HL-60 (cell line): ENCODE measurements around the gene EDRF1.

Experiments
- DNase-seq, 2 experiments: peaks; one replicate each; pipeline ENCODE4 v3.0.0-alpha.2; 2010 to 2020; ENCODE audit warnings: low read depth in 1 of 2, low spot score in 1 of 2
- H3K27ac ChIP-seq: fragments of 250-450 bp; sonication (Bioruptor Pico); replicated peaks from 2 replicates; pipeline ENCODE4 v1.5.1; 2020; ENCODE audit warnings: mild to moderate bottlenecking, moderate library complexity
- H3K27me3 ChIP-seq: fragments of 250-450 bp; sonication (Bioruptor Pico); 2 replicates; pipeline ENCODE4 v1.5.1; 2021; ENCODE audit warnings: mild to moderate bottlenecking, moderate library complexity; ENCODE audit not compliant: insufficient read depth, poor library complexity, severe bottlenecking
- H3K4me3 ChIP-seq: replicated peaks from 2 replicates; pipeline ENCODE4 v1.5.1; 2011; ENCODE audit warnings: mild to moderate bottlenecking, control low read depth, low read length; ENCODE audit not compliant: insufficient read depth
- GABPA ChIP-seq: IDR thresholded peaks from 2 replicates; pipeline ENCODE4 v1.6.1; 2012; ENCODE audit warnings: low read depth
- POLR2AphosphoS5 ChIP-seq: IDR thresholded peaks from 2 replicates; pipeline ENCODE4 v1.6.1; 2012; ENCODE audit warnings: low read depth
- SPI1 ChIP-seq: IDR thresholded peaks from 2 replicates; pipeline ENCODE4 v1.6.1; 2012; ENCODE audit warnings: low read depth, mild to moderate bottlenecking, borderline replicate concordance
- TF ChIP-seq, protein P1 (sequence below): IDR thresholded peaks from 2 replicates; pipeline ENCODE4 v1.6.1; 2012; ENCODE audit warnings: low read depth; ENCODE audit not compliant: insufficient replicate concordance
- TF ChIP-seq, protein P2 (sequence below): IDR thresholded peaks from one replicate; pipeline ENCODE4 v1.5.1; 2011; ENCODE audit warnings: low read length, control low read depth, inconsistent platforms; ENCODE audit not compliant: insufficient read depth

Gene EDRF1

DNA sequence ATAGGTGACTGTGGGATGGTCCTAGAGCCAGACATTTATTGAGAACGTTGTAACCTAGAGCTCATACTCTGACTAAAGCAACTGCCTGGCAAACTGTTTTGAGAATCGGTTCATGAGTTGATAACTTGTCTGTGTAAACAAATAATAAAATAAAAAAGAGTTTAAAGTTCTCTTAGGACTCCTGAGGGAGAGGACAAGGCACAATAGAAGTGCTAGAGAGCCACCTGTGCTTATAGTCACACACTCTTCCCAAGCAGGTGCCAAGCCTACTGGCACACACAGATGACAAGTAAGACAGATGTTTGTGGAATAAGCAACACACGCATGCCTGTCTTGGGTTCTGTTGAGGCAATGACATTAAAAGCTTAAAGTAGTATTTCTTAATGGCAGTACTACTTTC lies 7.9 kb downstream of the EDRF1 start:
- TF ChIP-seq, protein P1, sequence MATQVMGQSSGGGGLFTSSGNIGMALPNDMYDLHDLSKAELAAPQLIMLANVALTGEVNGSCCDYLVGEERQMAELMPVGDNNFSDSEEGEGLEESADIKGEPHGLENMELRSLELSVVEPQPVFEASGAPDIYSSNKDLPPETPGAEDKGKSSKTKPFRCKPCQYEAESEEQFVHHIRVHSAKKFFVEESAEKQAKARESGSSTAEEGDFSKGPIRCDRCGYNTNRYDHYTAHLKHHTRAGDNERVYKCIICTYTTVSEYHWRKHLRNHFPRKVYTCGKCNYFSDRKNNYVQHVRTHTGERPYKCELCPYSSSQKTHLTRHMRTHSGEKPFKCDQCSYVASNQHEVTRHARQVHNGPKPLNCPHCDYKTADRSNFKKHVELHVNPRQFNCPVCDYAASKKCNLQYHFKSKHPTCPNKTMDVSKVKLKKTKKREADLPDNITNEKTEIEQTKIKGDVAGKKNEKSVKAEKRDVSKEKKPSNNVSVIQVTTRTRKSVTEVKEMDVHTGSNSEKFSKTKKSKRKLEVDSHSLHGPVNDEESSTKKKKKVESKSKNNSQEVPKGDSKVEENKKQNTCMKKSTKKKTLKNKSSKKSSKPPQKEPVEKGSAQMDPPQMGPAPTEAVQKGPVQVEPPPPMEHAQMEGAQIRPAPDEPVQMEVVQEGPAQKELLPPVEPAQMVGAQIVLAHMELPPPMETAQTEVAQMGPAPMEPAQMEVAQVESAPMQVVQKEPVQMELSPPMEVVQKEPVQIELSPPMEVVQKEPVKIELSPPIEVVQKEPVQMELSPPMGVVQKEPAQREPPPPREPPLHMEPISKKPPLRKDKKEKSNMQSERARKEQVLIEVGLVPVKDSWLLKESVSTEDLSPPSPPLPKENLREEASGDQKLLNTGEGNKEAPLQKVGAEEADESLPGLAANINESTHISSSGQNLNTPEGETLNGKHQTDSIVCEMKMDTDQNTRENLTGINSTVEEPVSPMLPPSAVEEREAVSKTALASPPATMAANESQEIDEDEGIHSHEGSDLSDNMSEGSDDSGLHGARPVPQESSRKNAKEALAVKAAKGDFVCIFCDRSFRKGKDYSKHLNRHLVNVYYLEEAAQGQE = no peak
- TF ChIP-seq SPI1 (no peak), POLR2AphosphoS5 (no peak), GABPA (no peak)
- TF ChIP-seq, protein P2, sequence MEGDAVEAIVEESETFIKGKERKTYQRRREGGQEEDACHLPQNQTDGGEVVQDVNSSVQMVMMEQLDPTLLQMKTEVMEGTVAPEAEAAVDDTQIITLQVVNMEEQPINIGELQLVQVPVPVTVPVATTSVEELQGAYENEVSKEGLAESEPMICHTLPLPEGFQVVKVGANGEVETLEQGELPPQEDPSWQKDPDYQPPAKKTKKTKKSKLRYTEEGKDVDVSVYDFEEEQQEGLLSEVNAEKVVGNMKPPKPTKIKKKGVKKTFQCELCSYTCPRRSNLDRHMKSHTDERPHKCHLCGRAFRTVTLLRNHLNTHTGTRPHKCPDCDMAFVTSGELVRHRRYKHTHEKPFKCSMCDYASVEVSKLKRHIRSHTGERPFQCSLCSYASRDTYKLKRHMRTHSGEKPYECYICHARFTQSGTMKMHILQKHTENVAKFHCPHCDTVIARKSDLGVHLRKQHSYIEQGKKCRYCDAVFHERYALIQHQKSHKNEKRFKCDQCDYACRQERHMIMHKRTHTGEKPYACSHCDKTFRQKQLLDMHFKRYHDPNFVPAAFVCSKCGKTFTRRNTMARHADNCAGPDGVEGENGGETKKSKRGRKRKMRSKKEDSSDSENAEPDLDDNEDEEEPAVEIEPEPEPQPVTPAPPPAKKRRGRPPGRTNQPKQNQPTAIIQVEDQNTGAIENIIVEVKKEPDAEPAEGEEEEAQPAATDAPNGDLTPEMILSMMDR = no peak

DNA sequence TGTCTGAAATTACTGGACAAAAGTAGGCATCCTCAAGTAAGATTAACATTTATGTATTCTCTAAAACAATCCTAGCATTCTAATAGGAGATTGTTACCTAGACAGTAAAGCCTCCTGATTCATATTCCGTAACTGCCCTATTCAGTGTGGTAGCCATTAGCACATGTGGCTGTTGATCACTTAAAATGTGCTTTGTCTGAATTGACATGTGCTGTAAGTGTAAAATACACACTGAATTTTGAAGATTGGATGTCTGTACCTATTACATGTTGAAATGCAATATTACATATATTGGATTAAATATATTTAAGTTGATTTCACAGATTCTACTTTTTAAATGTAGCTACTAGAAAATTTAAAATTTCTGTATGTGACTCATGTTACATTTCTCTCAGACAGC lies 14.6 kb downstream of the EDRF1 start:
- Histone ChIP-seq H3K27ac (no peak overlapping the region), H3K4me3 (no peak overlapping the region), H3K27me3 (no peaks in the 10 kb centered on the region)
- TF ChIP-seq GABPA = no peak
- TF ChIP-seq, protein P1 = no peak
- no peak for TF ChIP-seq POLR2AphosphoS5
- TF ChIP-seq SPI1 = no peak
- TF ChIP-seq, protein P2 = no peak
- no peak for DNase-seq

More for the DNA sequence above, 7.9 kb downstream of the EDRF1 start:
- Histone ChIP-seq H3K4me3 (no peak overlapping the region), H3K27ac (no peak overlapping the region), H3K27me3 (no peaks in the 10 kb centered on the region)
- no peak for DNase-seq

DNA sequence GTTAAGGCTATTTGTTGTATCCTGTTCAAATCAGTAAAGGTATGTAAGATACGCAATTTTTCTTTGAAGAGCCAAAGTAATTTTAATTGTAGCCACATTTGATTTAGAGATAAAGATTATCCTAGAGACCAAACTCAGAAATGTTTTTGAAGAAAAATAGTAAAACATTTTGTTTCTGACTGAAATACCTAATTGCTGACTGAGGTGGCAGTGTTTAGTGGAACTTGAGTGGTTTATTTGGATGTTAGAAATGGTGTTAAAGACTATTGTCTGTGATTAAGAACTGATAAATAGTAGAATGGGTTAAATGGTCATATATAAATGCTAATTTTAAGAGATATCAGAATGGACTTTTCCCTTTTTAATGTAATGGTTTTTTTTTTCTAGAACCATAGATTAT lies 15.3 kb downstream of the EDRF1 start:
- DNase-seq = no peak
- no peak overlapping the region for H3K4me3 ChIP-seq
- no peak overlapping the region for H3K27ac ChIP-seq
- H3K27me3 ChIP-seq = no peaks in the 10 kb centered on the region
- TF ChIP-seq SPI1 (no peak), GABPA (no peak)

DNA sequence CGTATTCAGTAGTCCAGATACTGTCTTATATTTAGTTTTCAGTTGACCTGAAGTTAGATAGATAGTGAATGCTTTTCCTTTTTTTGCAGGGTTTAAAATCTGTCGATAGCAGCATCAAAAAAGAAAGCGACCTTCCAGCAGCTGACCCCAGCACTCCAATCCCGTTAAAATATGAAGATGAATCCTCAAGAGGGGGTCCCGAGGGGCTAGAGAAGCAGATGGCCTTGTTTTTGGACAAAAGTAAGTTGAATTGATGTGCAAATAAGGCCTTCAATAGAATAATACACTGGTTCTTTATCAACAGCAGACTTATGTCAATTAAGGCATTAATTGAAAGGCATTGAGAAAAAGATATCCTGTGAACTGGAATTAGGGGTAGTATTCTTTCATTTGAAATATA lies 18.7 kb downstream of the EDRF1 start:
- TF ChIP-seq, protein P2 = no peak
- TF ChIP-seq, protein P1 = no peak
- TF ChIP-seq SPI1 = no peak
- no peak for TF ChIP-seq POLR2AphosphoS5
- TF ChIP-seq GABPA = no peak

More for the DNA sequence above, 18.7 kb downstream of the EDRF1 start:
- no peak for DNase-seq
- Histone ChIP-seq H3K4me3 (no peak overlapping the region), H3K27me3 (no peaks in the 10 kb centered on the region), H3K27ac (no peak overlapping the region)
